Measurements from ENCODE around the gene ATG5.
A peak's percentile ranks its signal among the peaks of the same experiment; 100 is the strongest.

The ATG5 gene

DNA sequence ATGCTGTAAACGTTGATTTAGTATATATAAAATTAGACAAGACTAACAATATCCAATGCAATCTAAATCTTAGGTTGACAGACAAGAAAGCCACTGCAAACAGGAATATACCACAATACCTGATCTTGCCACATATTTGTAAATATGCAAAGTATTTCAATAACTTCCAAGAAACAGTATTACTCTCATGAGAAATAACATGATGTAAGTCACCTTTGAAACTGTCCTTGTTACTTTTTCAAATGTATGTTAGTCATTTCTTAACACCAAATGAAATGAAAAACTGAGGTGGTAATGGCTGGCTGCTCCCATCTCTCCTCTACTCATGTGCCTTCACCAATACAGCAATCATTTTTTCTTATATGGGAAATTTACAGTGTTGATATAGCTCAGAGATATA is 118.7 kb downstream of the ATG5 start:
- Histone ChIP-seq H3K4me3 (ENCODE audit: insufficient read depth, low read depth, low read length, poor library complexity, severe bottlenecking) (no peak overlapping the region), H3K36me3 (ENCODE audit: control insufficient read depth, insufficient read depth, low read length) (no peaks in the 10 kb centered on the region), H3K27ac (ENCODE audit: insufficient read depth, low read length, poor library complexity, severe bottlenecking) (no peak overlapping the region), H3K4me1 (ENCODE audit: control insufficient read depth, insufficient read depth, low read length, poor library complexity, severe bottlenecking) (no peaks in the 10 kb centered on the region), H3K27me3 (replicated peaks; ENCODE audit: control insufficient read depth, insufficient read depth, low read length, poor library complexity, severe bottlenecking) (no peaks in the 10 kb centered on the region), H3K9me3 (ENCODE audit: control insufficient read depth, low read length) (no peaks in the 10 kb centered on the region)
- no peak for DNase-seq

DNA sequence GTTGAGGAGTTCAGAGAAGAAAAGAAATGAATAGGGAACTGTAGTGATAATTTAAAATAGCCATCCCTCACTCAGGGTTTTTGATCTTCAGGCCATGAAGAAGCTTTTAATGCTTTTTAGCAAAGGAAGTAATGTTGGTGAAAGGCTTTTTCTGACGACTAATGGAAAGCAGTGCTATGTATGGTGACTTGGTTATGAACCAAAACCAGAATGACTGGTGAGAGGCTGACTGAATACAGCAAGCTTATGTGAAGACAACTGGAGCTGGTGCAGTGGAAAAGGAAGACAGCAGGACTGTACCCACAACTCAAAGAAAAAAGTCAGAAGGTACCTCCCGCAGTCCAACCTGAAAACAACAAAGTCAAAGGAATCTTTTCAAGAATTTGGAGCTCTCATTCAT is 120.6 kb downstream of the ATG5 start:
- Histone ChIP-seq H3K27ac (ENCODE audit: insufficient read depth, low read length, poor library complexity, severe bottlenecking) (no peak overlapping the region), H3K9me3 (ENCODE audit: control insufficient read depth, low read length) (no peaks in the 10 kb centered on the region), H3K27me3 (replicated peaks; ENCODE audit: control insufficient read depth, insufficient read depth, low read length, poor library complexity, severe bottlenecking) (no peaks in the 10 kb centered on the region), H3K4me1 (ENCODE audit: control insufficient read depth, insufficient read depth, low read length, poor library complexity, severe bottlenecking) (no peaks in the 10 kb centered on the region), H3K36me3 (ENCODE audit: control insufficient read depth, insufficient read depth, low read length) (no peaks in the 10 kb centered on the region), H3K4me3 (ENCODE audit: insufficient read depth, low read depth, low read length, poor library complexity, severe bottlenecking) (no peak overlapping the region)
- DNase-seq = no peak

GRCh38 chr6:106199998-106200397 is 125.6 kb downstream of the ATG5 start:
- no peak overlapping the region for H3K4me3 ChIP-seq (ENCODE audit: insufficient read depth, low read depth, low read length, poor library complexity, severe bottlenecking)
- H3K4me1 ChIP-seq (ENCODE audit: control insufficient read depth, insufficient read depth, low read length, poor library complexity, severe bottlenecking) = peaks cover 13% of the 10 kb centered on the region
- H3K36me3 ChIP-seq (ENCODE audit: control insufficient read depth, insufficient read depth, low read length) = no peaks in the 10 kb centered on the region
- no peak overlapping the region for H3K27ac ChIP-seq (ENCODE audit: insufficient read depth, low read length, poor library complexity, severe bottlenecking)
- DNase-seq = no peak
- H3K27me3 ChIP-seq (replicated peaks; ENCODE audit: control insufficient read depth, insufficient read depth, low read length, poor library complexity, severe bottlenecking) = no peaks in the 10 kb centered on the region
- H3K9me3 ChIP-seq (ENCODE audit: control insufficient read depth, low read length) = no peaks in the 10 kb centered on the region

DNA sequence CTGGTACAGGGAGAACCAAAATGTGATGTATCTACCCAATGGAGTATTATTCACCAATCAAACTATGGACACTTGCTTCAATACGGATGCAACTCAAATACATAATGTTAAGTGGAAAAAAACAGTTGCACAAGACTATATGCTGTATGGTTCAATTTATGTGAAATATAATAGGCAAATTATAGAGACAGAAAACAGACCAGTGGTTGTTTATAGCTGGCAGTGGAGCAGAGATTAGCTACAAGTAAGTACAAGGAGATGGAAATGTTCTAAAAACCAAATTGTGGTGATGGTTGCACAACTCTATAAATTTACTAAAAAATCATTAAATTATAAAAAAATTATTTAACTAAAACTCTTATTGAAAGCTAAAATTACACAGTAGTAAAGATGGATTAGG is 126.2 kb downstream of the ATG5 start:
- Histone ChIP-seq H3K36me3 (ENCODE audit: control insufficient read depth, insufficient read depth, low read length) (no peaks in the 10 kb centered on the region), H3K9me3 (ENCODE audit: control insufficient read depth, low read length) (no peaks in the 10 kb centered on the region), H3K27ac (ENCODE audit: insufficient read depth, low read length, poor library complexity, severe bottlenecking) (no peak overlapping the region), H3K4me1 (ENCODE audit: control insufficient read depth, insufficient read depth, low read length, poor library complexity, severe bottlenecking) (peaks cover 20% of the 10 kb centered on the region), H3K4me3 (ENCODE audit: insufficient read depth, low read depth, low read length, poor library complexity, severe bottlenecking) (no peak overlapping the region), H3K27me3 (replicated peaks; ENCODE audit: control insufficient read depth, insufficient read depth, low read length, poor library complexity, severe bottlenecking) (no peaks in the 10 kb centered on the region)
- no peak for DNase-seq

- H3K9me3 ChIP-seq (ENCODE audit: control insufficient read depth, low read length) = no peaks in the 10 kb centered on the region
- peak overlapping the region; percentile 43 for H3K27ac ChIP-seq (ENCODE audit: insufficient read depth, low read length, poor library complexity, severe bottlenecking)
- H3K27me3 ChIP-seq (replicated peaks; ENCODE audit: control insufficient read depth, insufficient read depth, low read length, poor library complexity, severe bottlenecking) = no peaks in the 10 kb centered on the region
- H3K4me1 ChIP-seq (ENCODE audit: control insufficient read depth, insufficient read depth, low read length, poor library complexity, severe bottlenecking) = peaks cover 20% of the 10 kb centered on the region
- DNase-seq = no peak
- no peak overlapping the region for H3K4me3 ChIP-seq (ENCODE audit: insufficient read depth, low read depth, low read length, poor library complexity, severe bottlenecking)
- no peaks in the 10 kb centered on the region for H3K36me3 ChIP-seq (ENCODE audit: control insufficient read depth, insufficient read depth, low read length)
Observed at GRCh38 chr6:106197441-106197840, 128.1 kb downstream of the ATG5 start.

DNA sequence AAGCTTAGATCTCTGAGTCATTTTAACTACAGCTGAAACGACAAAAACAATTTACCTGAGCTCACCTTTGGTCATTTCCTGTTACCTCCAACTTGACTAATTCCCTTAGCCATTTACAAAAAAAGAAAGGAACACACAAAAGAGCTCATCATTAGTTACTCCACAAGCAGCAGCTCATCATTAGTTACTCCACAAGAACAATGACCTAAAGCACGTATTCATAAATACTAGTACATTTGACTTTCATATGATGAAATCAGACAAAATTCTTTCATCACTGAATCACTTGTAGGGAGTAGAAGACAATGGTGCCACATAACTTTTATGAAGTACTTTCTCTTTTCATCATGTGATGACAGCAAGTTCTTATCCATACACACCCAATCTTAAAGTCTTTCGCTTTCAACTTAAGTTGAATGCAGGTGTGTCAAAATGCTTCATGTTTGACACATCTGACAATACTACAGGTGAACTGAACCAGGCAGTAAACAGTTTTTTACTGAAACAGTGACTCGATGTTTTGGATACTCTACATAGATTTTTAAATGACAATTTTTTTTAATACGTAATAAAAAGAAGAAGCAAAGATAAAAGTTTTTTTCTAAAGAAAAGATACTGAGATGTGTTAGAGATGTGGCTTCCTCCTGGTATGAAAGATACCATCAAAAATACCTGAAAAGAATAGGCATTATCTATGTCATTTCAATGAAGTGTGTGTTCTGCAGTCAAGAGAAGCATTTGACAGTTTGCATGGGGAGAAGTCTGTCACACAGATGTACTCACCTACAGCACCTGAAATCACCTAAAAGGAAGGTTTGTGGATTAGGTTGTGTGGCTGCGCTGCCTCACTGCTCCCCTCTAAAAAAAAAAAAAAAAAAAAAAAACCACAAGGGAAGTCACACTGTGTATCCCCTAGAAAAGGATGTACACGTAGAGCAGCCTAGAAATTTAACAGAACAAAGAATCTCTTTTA is 130.3 kb downstream of the ATG5 start:
- Histone ChIP-seq H3K4me3 (ENCODE audit: insufficient read depth, low read depth, low read length, poor library complexity, severe bottlenecking) (no peak overlapping the region), H3K27ac (ENCODE audit: insufficient read depth, low read length, poor library complexity, severe bottlenecking) (peak overlapping the region; percentile 57), H3K27me3 (replicated peaks; ENCODE audit: control insufficient read depth, insufficient read depth, low read length, poor library complexity, severe bottlenecking) (no peaks in the 10 kb centered on the region), H3K36me3 (ENCODE audit: control insufficient read depth, insufficient read depth, low read length) (no peaks in the 10 kb centered on the region), H3K9me3 (ENCODE audit: control insufficient read depth, low read length) (no peaks in the 10 kb centered on the region), H3K4me1 (ENCODE audit: control insufficient read depth, insufficient read depth, low read length, poor library complexity, severe bottlenecking) (peaks cover 20% of the 10 kb centered on the region)
- peak in 2 of 3 donors; percentile 1 to 20 for DNase-seq

GRCh38 chr6:106192824-106193223 is 132.7 kb downstream of the ATG5 start:
- no peak for DNase-seq
- H3K27ac ChIP-seq (ENCODE audit: insufficient read depth, low read length, poor library complexity, severe bottlenecking) = no peak overlapping the region
- H3K27me3 ChIP-seq (replicated peaks; ENCODE audit: control insufficient read depth, insufficient read depth, low read length, poor library complexity, severe bottlenecking) = no peaks in the 10 kb centered on the region

GRCh38 chr6:106188104-106188794 is 137.3 kb downstream of the ATG5 start:
- Histone ChIP-seq H3K36me3 (ENCODE audit: control insufficient read depth, insufficient read depth, low read length) (no peaks in the 10 kb centered on the region), H3K27ac (ENCODE audit: insufficient read depth, low read length, poor library complexity, severe bottlenecking) (no peak overlapping the region), H3K9me3 (ENCODE audit: control insufficient read depth, low read length) (no peaks in the 10 kb centered on the region), H3K4me1 (ENCODE audit: control insufficient read depth, insufficient read depth, low read length, poor library complexity, severe bottlenecking) (peaks cover 8% of the 10 kb centered on the region), H3K4me3 (ENCODE audit: insufficient read depth, low read depth, low read length, poor library complexity, severe bottlenecking) (no peak overlapping the region), H3K27me3 (replicated peaks; ENCODE audit: control insufficient read depth, insufficient read depth, low read length, poor library complexity, severe bottlenecking) (no peaks in the 10 kb centered on the region)
- no peak for DNase-seq

More at GRCh38 chr6:106192824-106193223, 132.7 kb downstream of the ATG5 start:
- Histone ChIP-seq H3K9me3 (ENCODE audit: control insufficient read depth, low read length) (no peaks in the 10 kb centered on the region), H3K4me3 (ENCODE audit: insufficient read depth, low read depth, low read length, poor library complexity, severe bottlenecking) (no peak overlapping the region), H3K4me1 (ENCODE audit: control insufficient read depth, insufficient read depth, low read length, poor library complexity, severe bottlenecking) (peaks cover 19% of the 10 kb centered on the region), H3K36me3 (ENCODE audit: control insufficient read depth, insufficient read depth, low read length) (no peaks in the 10 kb centered on the region)

DNA sequence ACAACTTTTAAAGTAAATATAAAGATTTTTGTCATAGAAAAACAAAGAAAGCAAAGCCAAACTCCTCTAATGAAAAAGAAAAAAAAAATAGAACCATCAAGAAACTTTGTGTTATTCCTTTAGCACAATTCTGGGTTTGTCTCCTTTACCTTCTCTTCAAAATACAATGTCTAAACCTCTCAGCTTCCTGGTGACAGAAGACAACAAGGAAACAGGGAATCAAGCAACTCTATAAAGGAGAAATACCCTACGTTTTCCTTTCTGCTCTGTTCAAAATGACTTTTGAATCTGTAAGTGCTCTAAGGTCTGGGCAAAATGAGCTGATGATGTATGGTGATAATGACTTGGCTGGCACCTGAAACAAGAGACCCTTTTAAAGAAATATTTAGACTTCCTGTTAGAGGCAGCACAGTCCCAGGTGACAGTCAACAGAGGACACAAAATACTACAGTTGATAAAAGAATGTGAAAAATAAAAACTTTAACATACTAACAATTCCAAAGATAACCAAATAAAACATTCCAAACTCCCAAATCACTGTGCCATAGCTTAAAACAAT is 138.1 kb downstream of the ATG5 start:
- Histone ChIP-seq H3K9me3 (ENCODE audit: control insufficient read depth, low read length) (no peaks in the 10 kb centered on the region), H3K36me3 (ENCODE audit: control insufficient read depth, insufficient read depth, low read length) (no peaks in the 10 kb centered on the region), H3K27ac (ENCODE audit: insufficient read depth, low read length, poor library complexity, severe bottlenecking) (no peak overlapping the region), H3K4me3 (ENCODE audit: insufficient read depth, low read depth, low read length, poor library complexity, severe bottlenecking) (no peak overlapping the region), H3K27me3 (replicated peaks; ENCODE audit: control insufficient read depth, insufficient read depth, low read length, poor library complexity, severe bottlenecking) (no peaks in the 10 kb centered on the region), H3K4me1 (ENCODE audit: control insufficient read depth, insufficient read depth, low read length, poor library complexity, severe bottlenecking) (peaks cover 8% of the 10 kb centered on the region)
- DNase-seq = no peak

DNA sequence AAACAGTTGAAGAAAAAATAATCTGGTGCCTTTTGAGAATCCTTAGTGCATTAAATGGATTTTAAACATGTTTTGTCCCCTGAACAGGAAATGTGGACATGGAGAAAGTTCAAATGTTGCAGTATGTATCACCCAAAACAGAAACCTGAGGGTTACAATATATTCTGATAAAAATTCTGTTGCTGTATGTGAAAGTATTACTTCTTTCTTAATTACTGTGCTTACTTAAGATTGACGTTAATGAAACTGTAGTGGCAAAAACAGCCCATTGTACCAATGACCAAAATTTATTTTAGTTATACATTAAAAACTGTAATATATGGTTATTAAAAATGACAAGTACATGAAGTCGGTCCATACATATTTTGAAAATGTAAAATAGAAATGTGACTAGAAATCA is 138.8 kb downstream of the ATG5 start:
- Histone ChIP-seq H3K36me3 (ENCODE audit: control insufficient read depth, insufficient read depth, low read length) (no peaks in the 10 kb centered on the region), H3K27ac (ENCODE audit: insufficient read depth, low read length, poor library complexity, severe bottlenecking) (no peak overlapping the region), H3K27me3 (replicated peaks; ENCODE audit: control insufficient read depth, insufficient read depth, low read length, poor library complexity, severe bottlenecking) (no peaks in the 10 kb centered on the region), H3K4me3 (ENCODE audit: insufficient read depth, low read depth, low read length, poor library complexity, severe bottlenecking) (no peak overlapping the region), H3K4me1 (ENCODE audit: control insufficient read depth, insufficient read depth, low read length, poor library complexity, severe bottlenecking) (peaks cover 8% of the 10 kb centered on the region), H3K9me3 (ENCODE audit: control insufficient read depth, low read length) (no peaks in the 10 kb centered on the region)
- no peak for DNase-seq
